K562 (cell line): ENCODE measurements around the gene NBEAL2. TPM values are rescaled to one million over a fixed set of nuclear protein-coding genes. Genes with fewer than 3 reads are reported as not detected.
"Not testable (repeated sequence)": the region's sequence is repeated elsewhere in the genome, so short reads cannot be mapped to it uniquely, and the experiment has no call there.

Experiments
- ATAC-seq: fragments of 200-7000 bp; cut with Tn5 transposase; 3 replicates; pipeline ENCODE4 v1.9.1; 2020; ENCODE audit warnings: moderate library complexity
- BruUV-seq: library from RNA; stranded (reverse); fragments of 400-500 nt; replicated peaks from 2 replicates; lab custom pipeline; 2021; lab: Mats Ljungman, UMichigan
- CTCF ChIA-PET: fragments of 300-600 bp; formaldehyde crosslinking; extraction: SDS; loops from one replicate; lab custom pipeline; 2021; ENCODE audit warnings: low intra/inter-chr PET ratio; lab: Yijun Ruan, JAX
- POLR2A ChIA-PET: fragments of 300-600, 350-650 bp; sonication (Branson Sonifier 250); formaldehyde crosslinking; extraction: SDS; loops from one replicate; lab custom pipeline; 2021; ENCODE audit warnings: antibody characterized with exemption, inconsistent platforms; lab: Yijun Ruan, JAX
- DNase-seq, 4 experiments: peaks; one replicate each; pipeline versions ENCODE4 v3.0.0 to v3.0.0-alpha.2; 2011 to 2018; ENCODE audit warnings: low spot score in 3 of 4, mixed read lengths in 3 of 4; ENCODE audit errors: extremely low read depth in 1 of 4
- FAIRE-seq: peaks from 2 replicates; lab custom pipeline; 2011; peaks lifted over from hg19 to GRCh38; lab: Jason Lieb, UNC
- H2AFZ ChIP-seq: 2 replicates; pipeline ENCODE4 v1.6.0; 2011; ENCODE audit warnings: low read depth, low read length, control low read depth, inconsistent platforms
- H3K27ac ChIP-seq: fragments of 200-600 bp; 3 replicates; pipeline ENCODE4 v1.8.0; 2011; ENCODE audit warnings: low read depth, mild to moderate bottlenecking, control low read depth, inconsistent platforms, low read length, moderate library complexity, mixed read lengths; ENCODE audit errors: extremely low read depth
- H3K27me3 ChIP-seq, 2 experiments: fragments of 300-600 bp in 1 of 2; 2 replicates in 1 of 2; 3 replicates in 1 of 2; pipeline versions ENCODE4 v1.6.0 to v1.8.0; 2011; ENCODE audit warnings: inconsistent platforms in 2 of 2, low read length in 2 of 2, mild to moderate bottlenecking in 1 of 2, mixed read lengths in 1 of 2, moderate library complexity in 1 of 2; ENCODE audit not compliant: control insufficient read depth in 2 of 2, insufficient read depth in 2 of 2
- H3K36me3 ChIP-seq: fragments of 300-600 bp; 3 replicates; pipeline ENCODE4 v1.8.0; 2011; ENCODE audit warnings: mild to moderate bottlenecking, low read length, inconsistent platforms; ENCODE audit not compliant: control insufficient read depth, insufficient read depth
- H3K4me1 ChIP-seq, 2 experiments: fragments of 200-600 bp in 1 of 2; replicated peaks in 1 of 2; 2 replicates in 1 of 2; 3 replicates in 1 of 2; pipeline versions ENCODE4 v1.5.1 to v1.8.0; 2011; ENCODE audit warnings: inconsistent platforms in 2 of 2, low read length in 2 of 2, mild to moderate bottlenecking in 1 of 2, mixed read lengths in 1 of 2, moderate library complexity in 1 of 2; ENCODE audit not compliant: control insufficient read depth in 2 of 2, insufficient read depth in 2 of 2
- H3K4me2 ChIP-seq: 2 replicates; pipeline ENCODE4 v1.6.1; 2011; ENCODE audit warnings: low read length, control low read depth, inconsistent platforms, mixed read lengths; ENCODE audit not compliant: insufficient read depth
- H3K4me3 ChIP-seq: fragments of 200-600 bp; sonication (generic), shearing (Covaris generic); 2 replicates; pipeline ENCODE4 v1.5.1; 2016; ENCODE audit warnings: control low read depth, inconsistent platforms
- H3K79me2 ChIP-seq: fragments of 200-600 bp; 3 replicates; pipeline ENCODE4 v1.8.0; 2011; ENCODE audit warnings: low read length, inconsistent platforms; ENCODE audit not compliant: control insufficient read depth, insufficient read depth
- H3K9ac ChIP-seq, 2 experiments: 2 replicates each; pipeline versions ENCODE4 v1.6.0 to v1.6.1; 2011; ENCODE audit warnings: low read depth in 2 of 2, low read length in 2 of 2, control low read depth in 1 of 2, inconsistent platforms in 1 of 2, mild to moderate bottlenecking in 1 of 2, mixed read lengths in 1 of 2; ENCODE audit not compliant: insufficient read depth in 1 of 2
- H3K9me1 ChIP-seq: one replicate; pipeline ENCODE4 v1.6.0; 2011; ENCODE audit warnings: inconsistent platforms, mild to moderate bottlenecking, low read length, moderate library complexity; ENCODE audit not compliant: control insufficient read depth, insufficient read depth
- H3K9me3 ChIP-seq: replicated peaks from 2 replicates; pipeline ENCODE4 v1.5.1; 2011; ENCODE audit warnings: low read depth, low read length, inconsistent platforms; ENCODE audit not compliant: control insufficient read depth, insufficient read depth
- H4K20me1 ChIP-seq: replicated peaks from 2 replicates; pipeline ENCODE4 v1.6.1; 2011; ENCODE audit warnings: low read length, inconsistent platforms, mixed read lengths; ENCODE audit not compliant: control insufficient read depth, insufficient read depth
- CXXC5 ChIP-seq: fragments of 250-450 bp; sonication (Bioruptor Pico); IDR thresholded peaks from 2 replicates; pipeline ENCODE4 v1.8.0; 2022; ENCODE audit warnings: inconsistent platforms, mild to moderate bottlenecking, moderate library complexity
- FOXJ2 ChIP-seq: fragments of 200-800 bp; sonication (Bioruptor generic); IDR thresholded peaks from 2 replicates; pipeline ENCODE4 v1.6.1; 2016; ENCODE audit warnings: missing genetic modification characterization, missing compliant biosample characterization
- KLF16 ChIP-seq: IDR thresholded peaks from 2 replicates; pipeline ENCODE4 v1.6.1; 2016; ENCODE audit warnings: antibody characterized with exemption
- L3MBTL2 ChIP-seq: fragments of 450-650 bp; IDR thresholded peaks from 2 replicates; pipeline ENCODE4 v1.6.1; 2016; ENCODE audit warnings: mild to moderate bottlenecking, moderate library complexity
- MECOM ChIP-seq: fragments of 250-450 bp; sonication (Bioruptor Pico); IDR thresholded peaks from 2 replicates; pipeline ENCODE4 v1.8.0; 2022; ENCODE audit warnings: inconsistent platforms
- WHSC1 ChIP-seq: IDR thresholded peaks from one replicate; pipeline ENCODE4 v1.6.1; 2012; ENCODE audit warnings: low read length, control low read depth, inconsistent platforms
- ZNF274 ChIP-seq: IDR thresholded peaks from 2 replicates; pipeline ENCODE4 v1.6.1; 2011; ENCODE audit warnings: low read depth, mild to moderate bottlenecking, low read length, moderate library complexity, borderline replicate concordance
- WGBS: fragments of 100-300 bp; shearing (Covaris generic); methylation state at CpG from one replicate; pipeline ENCODE4 v1.1.6; 2016; ENCODE audit warnings: low coverage, mixed read lengths; ENCODE audit not compliant: insufficient coverage; ENCODE audit errors: missing lambda C conversion rate; 5-methylcytosine and 5-hydroxymethylcytosine counted together
- in situ Hi-C: fragments of 300-500 bp; cut with MboI; formaldehyde crosslinking; loops from 4 replicates; pipeline ENCODE4 v1.15.0; 2018; ENCODE audit warnings: inconsistent platforms, mixed read lengths
- intact Hi-C: fragments of 100-400 bp; cut with micrococcal nuclease; formaldehyde crosslinking; loops from 2 replicates; pipeline ENCODE4 v1.14.2; 2022
- polyA plus RNA-seq, 8 experiments: library from polyadenylated mRNA; depleted of rRNA in 4 of 8; stranded (reverse) in 5 of 8; unstranded in 3 of 8; fragments of >200 nt; fragmentation: Nextera tagmentation in 2 of 8; fragmentation: Illumina TruSeq in 1 of 8; extraction: Ambion mirVana in 2 of 8; extraction: Trizol in 1 of 8; gene quantifications; 2 replicates each; pipeline versions ENCODE4 v1.2.1 to v1.2.3, GENCODE V29; 2011 to 2014; ENCODE audit warnings: inconsistent platforms in 1 of 8, missing spikeins in 1 of 8
- total RNA-seq, 7 experiments: library from RNA; depleted of rRNA in 6 of 7; stranded (reverse); fragments of >200 nt in 6 of 7; fragmentation: Illumina TruSeq in 2 of 7; extraction: Trizol in 2 of 7; gene quantifications; 2 replicates each; pipeline versions ENCODE4 v1.2.1 to v1.2.3, GENCODE V29; 2011 to 2021; ENCODE audit warnings: low replicate concordance in 1 of 7

Gene NBEAL2
- total and polyA plus RNA-seq, 9 of the 15 experiments (the other 6 are each of a cell fraction or from before 2014, with no cell fraction given), result 0.06 to 114 (median 29.6) TPM

- TF ChIP-seq L3MBTL2 (no peak), CXXC5 (CRISPR knock-in tag) (no peak), KLF16 (no peak), ZNF274 (no peak)
Measured at GRCh38 chr3:47028146-47028545, 48.7 kb downstream of the NBEAL2 start (continued).

- intact Hi-C loops, result no loop called here
- FAIRE-seq, result no peak
- in situ Hi-C loops, result no loop called here
- H3K9me3 ChIP-seq, result no peaks in the 10 kb centered on the region
- no peaks in the 10 kb centered on the region; a peak in 2 of 5 replicates for H3K4me1 ChIP-seq
- ChIA-PET POLR2A (interaction anchor here (0.6 to 3.0 kb wide), 6 partner anchors 9 to 312 kb away, joined by 3 to 16 read pairs (median 4); no protein-coding TSS in a partner anchor), CTCF (no interaction called here)
- WGBS, result 100% methylated on average over 1 of the region's 1 CpG
- no peak for DNase-seq
- no peak overlapping the region for H3K4me2 ChIP-seq
- no peaks in the 10 kb centered on the region for H3K9me1 ChIP-seq
- no TSS peak for BruUV-seq
- peak; percentile 37; the same call in 2 of the 3 replicates for ATAC-seq
- H4K20me1 ChIP-seq, result peaks cover 4% of the 10 kb centered on the region; the same call in 1 of the 2 replicates
- H3K79me2 ChIP-seq, result peaks cover 13% of the 10 kb centered on the region; the same call in 2 of the 3 replicates
- TF ChIP-seq FOXJ2 (tag) (no peak), WHSC1 (no peak), MECOM (CRISPR knock-in tag) (no peak)
- no peak overlapping the region for H3K4me3 ChIP-seq
- no peak overlapping the region for H3K27ac ChIP-seq
- peaks cover 37% of the 10 kb centered on the region for H3K36me3 ChIP-seq
- no peak overlapping the region for H2AFZ ChIP-seq
- no peaks in the 10 kb centered on the region for H3K27me3 ChIP-seq
- H3K9ac ChIP-seq, result peak overlapping the region in 1 of 2 experiments; percentile 18; a peak in 1 of 4 replicates
Measured at GRCh38 chr3:47028667-47029066, 49.2 kb downstream of the NBEAL2 start.

GRCh38 chr3:47031041-47031440 is 51.6 kb downstream of the NBEAL2 start:
- POLR2A ChIA-PET, result interaction anchor here (0.8 to 4.3 kb wide), 4 partner anchors 8 to 206 kb away, joined by 3 to 27 read pairs (median 10); no protein-coding TSS in a partner anchor
- FAIRE-seq, in situ Hi-C loops: not testable (repeated sequence)

More at GRCh38 chr3:47031041-47031440, 51.6 kb downstream of the NBEAL2 start:
- H3K27ac ChIP-seq, H3K9me3 ChIP-seq, H3K9ac ChIP-seq, H2AFZ ChIP-seq, DNase-seq, H3K9me1 ChIP-seq, H3K4me3 ChIP-seq, H3K4me1 ChIP-seq, H3K27me3 ChIP-seq, BruUV-seq, H3K4me2 ChIP-seq, H3K79me2 ChIP-seq, CTCF ChIA-PET, H4K20me1 ChIP-seq, ATAC-seq, intact Hi-C loops: not testable (repeated sequence)
- 89% methylated on average over 4 of the region's 4 CpGs for WGBS
- H3K36me3 ChIP-seq, result peaks cover 57% of the 10 kb centered on the region
